ENCODE data around the gene IGFBP5. TPM values are rescaled to one million over a fixed set of nuclear protein-coding genes. Genes with fewer than 3 reads are reported as not detected.

IGFBP5 gene
- total RNA-seq, 2 donors from 2014 or later = 169 to 554 TPM

GRCh38 chr2:216653931-216654365 is 41.4 kb downstream of the IGFBP5 start:
- no peaks in the 10 kb centered on the region for H3K36me3 ChIP-seq
- no peaks in the 10 kb centered on the region for H3K27me3 ChIP-seq
- H3K4me3 ChIP-seq = no peak overlapping the region
- no peaks in the 10 kb centered on the region for H3K9me3 ChIP-seq
- TF ChIP-seq, protein P1, sequence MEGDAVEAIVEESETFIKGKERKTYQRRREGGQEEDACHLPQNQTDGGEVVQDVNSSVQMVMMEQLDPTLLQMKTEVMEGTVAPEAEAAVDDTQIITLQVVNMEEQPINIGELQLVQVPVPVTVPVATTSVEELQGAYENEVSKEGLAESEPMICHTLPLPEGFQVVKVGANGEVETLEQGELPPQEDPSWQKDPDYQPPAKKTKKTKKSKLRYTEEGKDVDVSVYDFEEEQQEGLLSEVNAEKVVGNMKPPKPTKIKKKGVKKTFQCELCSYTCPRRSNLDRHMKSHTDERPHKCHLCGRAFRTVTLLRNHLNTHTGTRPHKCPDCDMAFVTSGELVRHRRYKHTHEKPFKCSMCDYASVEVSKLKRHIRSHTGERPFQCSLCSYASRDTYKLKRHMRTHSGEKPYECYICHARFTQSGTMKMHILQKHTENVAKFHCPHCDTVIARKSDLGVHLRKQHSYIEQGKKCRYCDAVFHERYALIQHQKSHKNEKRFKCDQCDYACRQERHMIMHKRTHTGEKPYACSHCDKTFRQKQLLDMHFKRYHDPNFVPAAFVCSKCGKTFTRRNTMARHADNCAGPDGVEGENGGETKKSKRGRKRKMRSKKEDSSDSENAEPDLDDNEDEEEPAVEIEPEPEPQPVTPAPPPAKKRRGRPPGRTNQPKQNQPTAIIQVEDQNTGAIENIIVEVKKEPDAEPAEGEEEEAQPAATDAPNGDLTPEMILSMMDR (IDR thresholded peaks at IDR 0.05) = no peak
- DNase-seq (ENCODE audit: low spot score) = no peak
- peaks cover 0 to 8% of the 10 kb centered on the region in 2 donors for H3K4me1 ChIP-seq
- H3K27ac ChIP-seq = no peak overlapping the region

DNA sequence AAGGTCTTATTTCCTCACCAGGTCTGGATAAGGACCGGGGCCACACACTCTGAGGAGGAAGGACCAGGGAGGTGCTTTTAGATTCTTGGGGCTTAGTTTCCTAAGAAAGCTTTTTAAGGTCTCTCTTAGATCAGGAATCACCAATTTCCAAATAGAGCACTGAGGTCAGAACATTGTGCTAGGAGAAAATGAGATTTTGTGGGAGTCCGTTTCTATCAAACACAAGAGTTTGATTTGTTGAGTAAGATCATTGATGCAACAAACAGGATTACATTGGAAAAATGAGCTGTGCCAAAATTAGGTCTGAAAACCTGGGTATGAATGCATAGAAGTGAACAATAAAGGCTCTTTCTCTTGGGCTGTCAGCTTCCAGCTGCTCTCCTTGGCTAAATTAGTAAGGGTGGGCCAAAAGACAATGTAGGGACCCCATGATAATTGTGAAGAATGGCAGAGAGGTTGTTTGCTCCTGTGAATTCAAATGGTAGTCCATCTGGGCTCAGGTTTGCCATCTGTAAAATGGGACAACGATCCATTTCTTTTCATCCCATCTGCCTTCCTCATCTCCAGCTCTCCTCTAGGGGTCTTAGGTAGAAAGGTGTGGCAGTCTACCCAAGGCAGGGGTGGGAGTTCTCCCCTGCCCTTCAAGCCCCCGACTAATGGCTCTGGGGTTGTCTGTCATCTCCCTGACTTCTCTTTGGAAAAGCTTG is 42.1 kb downstream of the IGFBP5 start:
- H3K9me3 ChIP-seq = no peaks in the 10 kb centered on the region
- no peak for DNase-seq (ENCODE audit: low spot score)
- no peaks in the 10 kb centered on the region for H3K27me3 ChIP-seq
- H3K4me1 ChIP-seq = peaks cover 0 to 8% of the 10 kb centered on the region in 2 donors
- no peaks in the 10 kb centered on the region for H3K36me3 ChIP-seq
- no peak overlapping the region for H3K27ac ChIP-seq
- TF ChIP-seq, protein P1 (IDR thresholded peaks at IDR 0.05) = no peak
- no peak overlapping the region for H3K4me3 ChIP-seq

- no peaks in the 10 kb centered on the region for H3K9me3 ChIP-seq
- peaks cover 0 to 8% of the 10 kb centered on the region in 2 donors for H3K4me1 ChIP-seq
- H3K27ac ChIP-seq = no peak overlapping the region
- no peaks in the 10 kb centered on the region for H3K27me3 ChIP-seq
- H3K36me3 ChIP-seq = no peaks in the 10 kb centered on the region
- no peak overlapping the region for H3K4me3 ChIP-seq
- no peak for DNase-seq (ENCODE audit: low spot score)
- TF ChIP-seq, protein P1 (IDR thresholded peaks at IDR 0.05) = no peak
Observed at GRCh38 chr2:216652566-216652965, 42.8 kb downstream of the IGFBP5 start.

DNA sequence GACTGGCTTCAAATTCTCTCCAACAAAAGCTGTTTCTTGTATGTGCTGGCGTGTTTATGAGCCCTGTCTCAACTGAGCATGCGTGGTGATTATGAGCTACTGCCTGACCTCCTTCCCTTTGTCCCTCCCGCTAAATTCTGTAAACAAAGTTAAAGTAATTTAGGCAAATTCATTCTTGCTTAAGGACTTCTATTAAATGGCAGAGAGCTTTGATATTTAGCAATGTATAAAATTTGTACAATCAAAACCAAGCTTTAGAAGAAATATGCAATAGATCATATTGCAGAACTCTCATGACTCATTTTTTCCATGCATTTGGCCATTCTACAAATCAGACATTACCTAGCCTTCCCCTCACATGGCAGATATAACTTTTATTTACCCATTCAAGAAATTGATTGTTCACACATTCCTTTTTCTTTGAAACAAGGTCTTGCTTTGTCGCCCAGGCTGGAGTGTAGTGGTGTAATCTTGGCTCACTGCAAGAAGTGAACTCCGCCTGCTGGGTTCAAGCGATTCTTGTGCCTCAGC is 43.9 kb downstream of the IGFBP5 start:
- Histone ChIP-seq H3K27ac (no peak overlapping the region), H3K27me3 (no peaks in the 10 kb centered on the region), H3K36me3 (no peaks in the 10 kb centered on the region), H3K4me3 (no peak overlapping the region), H3K9me3 (no peaks in the 10 kb centered on the region), H3K4me1 (peaks cover 0 to 8% of the 10 kb centered on the region in 2 donors)
- DNase-seq (ENCODE audit: low spot score) = no peak
- TF ChIP-seq, protein P1 (IDR thresholded peaks at IDR 0.05) = no peak

- Histone ChIP-seq H3K4me3 (no peak overlapping the region), H3K9me3 (no peaks in the 10 kb centered on the region), H3K4me1 (peaks cover 0 to 9% of the 10 kb centered on the region in 2 donors), H3K36me3 (no peaks in the 10 kb centered on the region), H3K27me3 (no peaks in the 10 kb centered on the region), H3K27ac (no peak overlapping the region)
- TF ChIP-seq, protein P1 (IDR thresholded peaks at IDR 0.05) = no peak
- no peak for DNase-seq (ENCODE audit: low spot score)
Observed at GRCh38 chr2:216650626-216651257, 44.6 kb downstream of the IGFBP5 start.
